ENCODE measurements around the gene CCDC90B. TPM values are rescaled to one million over a fixed set of nuclear protein-coding genes. Genes with fewer than 3 reads are reported as not detected.
A peak's percentile ranks its signal among the peaks of the same experiment; 100 is the strongest.

The CCDC90B gene
- polyA plus RNA-seq, 1 donor (not counting 4 experiments of a cell fraction or from before 2014, with no cell fraction given), result 46.9 TPM

DNA sequence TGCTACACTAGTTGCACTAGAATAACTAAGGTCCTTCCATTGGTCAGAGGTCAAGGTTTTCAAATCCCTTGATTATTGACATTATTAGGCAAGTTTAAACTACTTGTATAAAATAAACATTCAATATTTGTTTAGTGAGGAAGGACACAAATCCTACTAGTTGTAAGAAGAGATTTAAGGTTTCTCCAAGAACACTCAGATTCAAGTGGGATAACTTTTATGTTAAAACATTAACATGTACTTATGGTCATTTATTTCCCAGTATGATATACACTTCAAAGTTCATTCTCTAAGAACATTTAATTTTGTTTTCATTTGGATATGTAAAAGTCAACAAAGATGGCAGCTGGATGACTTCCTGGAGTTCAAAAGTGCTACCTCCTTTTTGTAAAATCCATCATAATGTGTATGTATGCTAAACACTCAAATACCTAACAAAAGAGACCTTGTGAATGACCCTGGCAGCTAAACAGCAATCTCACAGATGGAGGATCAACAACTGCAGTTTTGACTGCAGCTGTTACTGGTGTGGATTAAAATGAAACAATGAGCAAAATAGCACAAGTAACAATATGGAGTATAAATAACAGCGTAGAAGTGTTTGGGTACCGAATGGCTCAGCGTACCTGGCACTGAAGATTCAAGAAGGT lies 1.5 kb downstream of the CCDC90B start:
- Histone ChIP-seq H3K4me1 (ENCODE audit: control insufficient read depth, extremely low read depth, insufficient read depth, low read length) (peaks cover 12% of the 10 kb centered on the region), H3K27me3 (ENCODE audit: control insufficient read depth, extremely low read depth, insufficient read depth, low read length) (no peaks in the 10 kb centered on the region), H3K9me3 (ENCODE audit: control insufficient read depth, low read depth, low read length) (no peaks in the 10 kb centered on the region), H3K9me1 (ENCODE audit: control insufficient read depth, extremely low read depth, insufficient read depth, low read length) (no peaks in the 10 kb centered on the region), H3K27ac (ENCODE audit: control insufficient read depth, insufficient read depth, low read length) (peak overlapping the region; percentile 96), H2AFZ (ENCODE audit: control insufficient read depth, low read length) (peak overlapping the region; percentile 45), H3K79me2 (ENCODE audit: control insufficient read depth, insufficient read depth, low read length) (peaks cover 37% of the 10 kb centered on the region), H3K9ac (ENCODE audit: control insufficient read depth, extremely low read depth, insufficient read depth, low read length) (peak overlapping the region; percentile 94), H3K4me2 (ENCODE audit: control insufficient read depth, extremely low read depth, insufficient read depth, low read depth, low read length) (peak overlapping the region; percentile 99), H4K20me1 (ENCODE audit: control insufficient read depth, extremely low read depth, insufficient read depth, low read length) (no peaks in the 10 kb centered on the region), H3K4me3 (ENCODE audit: control insufficient read depth in 2 of 3, extremely low read depth in 1 of 3, insufficient read depth in 2 of 3, low read depth in 1 of 3, low read length in 3 of 3) (peak overlapping the region; percentile 52 to 93 (median 74)), H3K36me3 (ENCODE audit: control insufficient read depth in 2 of 2, extremely low read depth in 1 of 2, insufficient read depth in 2 of 2, low read length in 2 of 2) (peaks cover 0 to 1% of the 10 kb centered on the region in 2 experiments)
- FAIRE-seq (no peak), DNase-seq (ENCODE audit: low read depth, low spot score) (no peak)
- dilution Hi-C loops (cut with MboI; ENCODE audit: extremely low pct_ligation_motif_present, low sequenced_read_pairs), result no loop called here
- TF ChIP-seq EZH2 (IDR thresholded peaks at IDR 0.05; ENCODE audit: low read length), result no peak
- TF ChIP-seq, protein P1, sequence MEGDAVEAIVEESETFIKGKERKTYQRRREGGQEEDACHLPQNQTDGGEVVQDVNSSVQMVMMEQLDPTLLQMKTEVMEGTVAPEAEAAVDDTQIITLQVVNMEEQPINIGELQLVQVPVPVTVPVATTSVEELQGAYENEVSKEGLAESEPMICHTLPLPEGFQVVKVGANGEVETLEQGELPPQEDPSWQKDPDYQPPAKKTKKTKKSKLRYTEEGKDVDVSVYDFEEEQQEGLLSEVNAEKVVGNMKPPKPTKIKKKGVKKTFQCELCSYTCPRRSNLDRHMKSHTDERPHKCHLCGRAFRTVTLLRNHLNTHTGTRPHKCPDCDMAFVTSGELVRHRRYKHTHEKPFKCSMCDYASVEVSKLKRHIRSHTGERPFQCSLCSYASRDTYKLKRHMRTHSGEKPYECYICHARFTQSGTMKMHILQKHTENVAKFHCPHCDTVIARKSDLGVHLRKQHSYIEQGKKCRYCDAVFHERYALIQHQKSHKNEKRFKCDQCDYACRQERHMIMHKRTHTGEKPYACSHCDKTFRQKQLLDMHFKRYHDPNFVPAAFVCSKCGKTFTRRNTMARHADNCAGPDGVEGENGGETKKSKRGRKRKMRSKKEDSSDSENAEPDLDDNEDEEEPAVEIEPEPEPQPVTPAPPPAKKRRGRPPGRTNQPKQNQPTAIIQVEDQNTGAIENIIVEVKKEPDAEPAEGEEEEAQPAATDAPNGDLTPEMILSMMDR (optimal IDR thresholded peaks at IDR 0.05 in 1 of 3, IDR thresholded peaks at IDR 0.05 in 1 of 3, conservative IDR thresholded peaks at IDR 0.05 in 1 of 3; ENCODE audit: extremely low read depth in 1 of 3, insufficient read depth in 2 of 3, low read length in 3 of 3), result no peak

DNA sequence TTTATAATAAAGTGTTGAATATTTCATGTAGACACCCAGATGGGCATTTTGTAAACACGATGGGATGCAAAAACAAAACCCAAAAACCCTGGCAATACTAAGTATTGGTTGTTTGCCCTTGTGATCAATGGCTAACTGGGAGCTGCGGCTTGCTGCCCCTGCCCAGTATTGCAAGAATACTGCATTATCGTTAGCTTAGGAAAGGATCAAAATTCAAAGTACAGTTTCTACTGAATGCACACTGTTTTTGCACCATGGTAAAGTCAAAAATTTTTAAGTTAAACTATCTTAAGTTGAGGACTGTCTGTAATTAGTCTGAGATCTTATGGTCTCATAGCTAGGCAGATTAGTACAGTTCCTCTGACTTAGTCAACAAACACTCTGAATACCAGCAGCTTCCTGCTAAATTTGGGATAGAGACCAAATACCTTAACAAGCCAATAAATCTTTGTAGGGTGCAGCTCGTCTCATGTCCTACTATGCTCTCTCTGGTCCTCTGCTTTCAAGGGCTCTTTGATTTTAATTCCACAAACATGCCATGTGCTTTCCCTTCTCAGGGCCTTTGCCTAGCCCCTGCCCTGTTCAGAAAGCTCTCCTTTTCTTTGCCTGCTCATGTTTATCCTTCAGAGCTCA lies 4.0 kb downstream of the CCDC90B start:
- Histone ChIP-seq H2AFZ (ENCODE audit: control insufficient read depth, low read length) (no peak overlapping the region), H3K9me3 (ENCODE audit: control insufficient read depth, low read depth, low read length) (no peaks in the 10 kb centered on the region), H3K9ac (ENCODE audit: control insufficient read depth, extremely low read depth, insufficient read depth, low read length) (no peak overlapping the region), H3K27ac (ENCODE audit: control insufficient read depth, insufficient read depth, low read length) (no peak overlapping the region), H3K4me3 (ENCODE audit: control insufficient read depth in 2 of 3, extremely low read depth in 1 of 3, insufficient read depth in 2 of 3, low read depth in 1 of 3, low read length in 3 of 3) (peak overlapping the region in 1 of 3 experiments; percentile 25), H4K20me1 (ENCODE audit: control insufficient read depth, extremely low read depth, insufficient read depth, low read length) (no peaks in the 10 kb centered on the region), H3K9me1 (ENCODE audit: control insufficient read depth, extremely low read depth, insufficient read depth, low read length) (no peaks in the 10 kb centered on the region), H3K27me3 (ENCODE audit: control insufficient read depth, extremely low read depth, insufficient read depth, low read length) (no peaks in the 10 kb centered on the region), H3K4me1 (ENCODE audit: control insufficient read depth, extremely low read depth, insufficient read depth, low read length) (peaks cover 12% of the 10 kb centered on the region), H3K36me3 (ENCODE audit: control insufficient read depth in 2 of 2, extremely low read depth in 1 of 2, insufficient read depth in 2 of 2, low read length in 2 of 2) (peaks cover 1 to 4% of the 10 kb centered on the region in 2 experiments), H3K4me2 (ENCODE audit: control insufficient read depth, extremely low read depth, insufficient read depth, low read depth, low read length) (no peak overlapping the region), H3K79me2 (ENCODE audit: control insufficient read depth, insufficient read depth, low read length) (peaks cover 37% of the 10 kb centered on the region)
- TF ChIP-seq, protein P1 (optimal IDR thresholded peaks at IDR 0.05 in 1 of 3, IDR thresholded peaks at IDR 0.05 in 1 of 3, conservative IDR thresholded peaks at IDR 0.05 in 1 of 3; ENCODE audit: extremely low read depth in 1 of 3, insufficient read depth in 2 of 3, low read length in 3 of 3), result no peak
- no peak for TF ChIP-seq EZH2 (IDR thresholded peaks at IDR 0.05; ENCODE audit: low read length)
- DNase-seq (ENCODE audit: low read depth, low spot score) (no peak), FAIRE-seq (no peak)
- dilution Hi-C loops (cut with MboI; ENCODE audit: extremely low pct_ligation_motif_present, low sequenced_read_pairs), result no loop called here

Measured in keratinocyte (primary cell).